Sigmoid colon (tissue), 4 donors: Measurements from ENCODE around the gene DHDDS.

ENCODE experiments used
- EP300 ChIP-seq, 4 donors: sonication (generic); formaldehyde crosslinking; IDR thresholded peaks; one replicate each; pipeline ENCODE4 v1.6.1; 2017; ENCODE audit warnings: antibody characterized with exemption in 4 of 4
- TF ChIP-seq, protein P1 (sequence below), 4 experiments: fragments of 450-650 bp in 3 of 4; fragments of 200-600 bp in 1 of 4; IDR thresholded peaks; one replicate each; pipeline ENCODE4 v1.5.1; 2016 to 2019; ENCODE audit warnings: antibody characterized with exemption in 4 of 4, mild to moderate bottlenecking in 3 of 4, moderate library complexity in 2 of 4

DNA sequence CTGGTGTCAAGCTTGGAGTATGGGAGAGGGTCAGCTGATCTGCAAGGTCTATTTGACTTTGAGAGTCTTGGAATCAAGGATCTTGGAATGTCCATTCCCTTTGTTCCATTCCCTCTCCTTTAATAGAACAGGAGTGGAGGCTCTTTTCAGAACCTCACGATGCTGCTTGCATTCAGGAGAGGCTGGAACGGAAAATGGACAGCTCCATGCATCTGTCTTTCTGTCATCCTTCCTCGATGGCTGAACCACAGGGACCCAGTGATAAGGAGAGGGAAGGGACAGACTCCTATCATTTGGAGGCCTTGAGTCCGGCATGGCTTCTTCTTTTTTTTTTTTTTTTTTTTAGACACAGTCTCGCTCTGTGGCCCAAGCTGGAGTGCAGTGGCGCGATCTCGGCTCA lies 36.4 kb upstream of the DHDDS start:
- no peak for TF ChIP-seq EP300 (IDR thresholded peaks at IDR 0.05)
- TF ChIP-seq, protein P1, sequence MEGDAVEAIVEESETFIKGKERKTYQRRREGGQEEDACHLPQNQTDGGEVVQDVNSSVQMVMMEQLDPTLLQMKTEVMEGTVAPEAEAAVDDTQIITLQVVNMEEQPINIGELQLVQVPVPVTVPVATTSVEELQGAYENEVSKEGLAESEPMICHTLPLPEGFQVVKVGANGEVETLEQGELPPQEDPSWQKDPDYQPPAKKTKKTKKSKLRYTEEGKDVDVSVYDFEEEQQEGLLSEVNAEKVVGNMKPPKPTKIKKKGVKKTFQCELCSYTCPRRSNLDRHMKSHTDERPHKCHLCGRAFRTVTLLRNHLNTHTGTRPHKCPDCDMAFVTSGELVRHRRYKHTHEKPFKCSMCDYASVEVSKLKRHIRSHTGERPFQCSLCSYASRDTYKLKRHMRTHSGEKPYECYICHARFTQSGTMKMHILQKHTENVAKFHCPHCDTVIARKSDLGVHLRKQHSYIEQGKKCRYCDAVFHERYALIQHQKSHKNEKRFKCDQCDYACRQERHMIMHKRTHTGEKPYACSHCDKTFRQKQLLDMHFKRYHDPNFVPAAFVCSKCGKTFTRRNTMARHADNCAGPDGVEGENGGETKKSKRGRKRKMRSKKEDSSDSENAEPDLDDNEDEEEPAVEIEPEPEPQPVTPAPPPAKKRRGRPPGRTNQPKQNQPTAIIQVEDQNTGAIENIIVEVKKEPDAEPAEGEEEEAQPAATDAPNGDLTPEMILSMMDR (IDR thresholded peaks at IDR 0.05) = no peak
